ENCODE results near the gene SKAP2. TPM values are rescaled to one million over a fixed set of nuclear protein-coding genes. Genes with fewer than 3 reads are reported as not detected.

The SKAP2 gene
- total RNA-seq, 1 experiment from 2014 or later: 30.7 TPM

GRCh38 chr7:26657686-26658388 is 206.6 kb downstream of the SKAP2 start:
- POLR2A ChIA-PET: no interaction called here

More at GRCh38 chr7:26657686-26658388, 206.6 kb downstream of the SKAP2 start:
- no peak overlapping the region for H3K27ac ChIP-seq (ENCODE audit: low read depth, low read length)
- BruUV-seq (replicated peaks): no TSS peak
- 0 out of 2 replicates have a peak, but pooled peaks cover 4% of the 10 kb centered on the region for H3K27me3 ChIP-seq (ENCODE audit: insufficient read depth, low read length)
- no peaks in the 10 kb centered on the region for H3K9me2 ChIP-seq (ENCODE audit: insufficient read depth)
- TF ChIP-seq, protein P1, sequence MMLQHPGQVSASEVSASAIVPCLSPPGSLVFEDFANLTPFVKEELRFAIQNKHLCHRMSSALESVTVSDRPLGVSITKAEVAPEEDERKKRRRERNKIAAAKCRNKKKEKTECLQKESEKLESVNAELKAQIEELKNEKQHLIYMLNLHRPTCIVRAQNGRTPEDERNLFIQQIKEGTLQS (IDR thresholded peaks at IDR 0.05): no peak
- TF ChIP-seq RAD21 (IDR thresholded peaks at IDR 0.05; ENCODE audit: low read depth): no peak
- TF ChIP-seq POLR2A (IDR thresholded peaks at IDR 0.05; ENCODE audit: borderline replicate concordance, extremely low read depth, insufficient read depth, insufficient read length): no peak
- TF ChIP-seq, protein P2, sequence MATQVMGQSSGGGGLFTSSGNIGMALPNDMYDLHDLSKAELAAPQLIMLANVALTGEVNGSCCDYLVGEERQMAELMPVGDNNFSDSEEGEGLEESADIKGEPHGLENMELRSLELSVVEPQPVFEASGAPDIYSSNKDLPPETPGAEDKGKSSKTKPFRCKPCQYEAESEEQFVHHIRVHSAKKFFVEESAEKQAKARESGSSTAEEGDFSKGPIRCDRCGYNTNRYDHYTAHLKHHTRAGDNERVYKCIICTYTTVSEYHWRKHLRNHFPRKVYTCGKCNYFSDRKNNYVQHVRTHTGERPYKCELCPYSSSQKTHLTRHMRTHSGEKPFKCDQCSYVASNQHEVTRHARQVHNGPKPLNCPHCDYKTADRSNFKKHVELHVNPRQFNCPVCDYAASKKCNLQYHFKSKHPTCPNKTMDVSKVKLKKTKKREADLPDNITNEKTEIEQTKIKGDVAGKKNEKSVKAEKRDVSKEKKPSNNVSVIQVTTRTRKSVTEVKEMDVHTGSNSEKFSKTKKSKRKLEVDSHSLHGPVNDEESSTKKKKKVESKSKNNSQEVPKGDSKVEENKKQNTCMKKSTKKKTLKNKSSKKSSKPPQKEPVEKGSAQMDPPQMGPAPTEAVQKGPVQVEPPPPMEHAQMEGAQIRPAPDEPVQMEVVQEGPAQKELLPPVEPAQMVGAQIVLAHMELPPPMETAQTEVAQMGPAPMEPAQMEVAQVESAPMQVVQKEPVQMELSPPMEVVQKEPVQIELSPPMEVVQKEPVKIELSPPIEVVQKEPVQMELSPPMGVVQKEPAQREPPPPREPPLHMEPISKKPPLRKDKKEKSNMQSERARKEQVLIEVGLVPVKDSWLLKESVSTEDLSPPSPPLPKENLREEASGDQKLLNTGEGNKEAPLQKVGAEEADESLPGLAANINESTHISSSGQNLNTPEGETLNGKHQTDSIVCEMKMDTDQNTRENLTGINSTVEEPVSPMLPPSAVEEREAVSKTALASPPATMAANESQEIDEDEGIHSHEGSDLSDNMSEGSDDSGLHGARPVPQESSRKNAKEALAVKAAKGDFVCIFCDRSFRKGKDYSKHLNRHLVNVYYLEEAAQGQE (IDR thresholded peaks at IDR 0.05; ENCODE audit: low read depth): no peak
- H3K36me3 ChIP-seq (ENCODE audit: control insufficient read depth in 1 of 2, insufficient read depth in 2 of 2, low read length in 2 of 2): no peaks in the 10 kb centered on the region
- no peak for ATAC-seq
- no peak for DNase-seq (ENCODE audit: low read depth, low spot score)
- no peak overlapping the region for H3K4me2 ChIP-seq (ENCODE audit: low read length)
- no peaks in the 10 kb centered on the region for H4K20me1 ChIP-seq (ENCODE audit: insufficient read depth)
- H3K4me3 ChIP-seq (replicated peaks in 1 of 2; ENCODE audit: low read depth in 1 of 2, low read length in 2 of 2): no peak overlapping the region
- no peak overlapping the region for H3K9ac ChIP-seq (ENCODE audit: low read length)
- intact Hi-C loops (cut with micrococcal nuclease): no loop called here
- RAD21 ChIA-PET (ENCODE audit: low non-redundant PET in 1 of 2, low total read pairs in 2 of 2, uncharacterized antibody in 2 of 2, unreplicated experiment in 2 of 2): no interaction called here
- CTCF ChIA-PET: interaction anchor here (1.0 to 2.7 kb wide), 3 partner anchors 10 to 292 kb away, joined by 3 to 12 read pairs (median 10); no protein-coding TSS in a partner anchor
- H3K9me3 ChIP-seq (ENCODE audit: control insufficient read depth in 1 of 2, insufficient read depth in 1 of 2, low read depth in 1 of 2, low read length in 2 of 2): no peaks in the 10 kb centered on the region
- H3K79me2 ChIP-seq (ENCODE audit: insufficient read depth, low read length): no peaks in the 10 kb centered on the region
- H3K4me1 ChIP-seq (ENCODE audit: control insufficient read depth in 1 of 2, insufficient read depth in 2 of 2, low read length in 2 of 2): peaks cover 0 to 10% of the 10 kb centered on the region in 2 experiments; a peak in 1 of 4 replicates
- no peak overlapping the region for H2AFZ ChIP-seq (ENCODE audit: low read depth, low read length, poor library complexity, severe bottlenecking)
